ENCODE results near the gene C1orf56.

C1orf56 gene

DNA sequence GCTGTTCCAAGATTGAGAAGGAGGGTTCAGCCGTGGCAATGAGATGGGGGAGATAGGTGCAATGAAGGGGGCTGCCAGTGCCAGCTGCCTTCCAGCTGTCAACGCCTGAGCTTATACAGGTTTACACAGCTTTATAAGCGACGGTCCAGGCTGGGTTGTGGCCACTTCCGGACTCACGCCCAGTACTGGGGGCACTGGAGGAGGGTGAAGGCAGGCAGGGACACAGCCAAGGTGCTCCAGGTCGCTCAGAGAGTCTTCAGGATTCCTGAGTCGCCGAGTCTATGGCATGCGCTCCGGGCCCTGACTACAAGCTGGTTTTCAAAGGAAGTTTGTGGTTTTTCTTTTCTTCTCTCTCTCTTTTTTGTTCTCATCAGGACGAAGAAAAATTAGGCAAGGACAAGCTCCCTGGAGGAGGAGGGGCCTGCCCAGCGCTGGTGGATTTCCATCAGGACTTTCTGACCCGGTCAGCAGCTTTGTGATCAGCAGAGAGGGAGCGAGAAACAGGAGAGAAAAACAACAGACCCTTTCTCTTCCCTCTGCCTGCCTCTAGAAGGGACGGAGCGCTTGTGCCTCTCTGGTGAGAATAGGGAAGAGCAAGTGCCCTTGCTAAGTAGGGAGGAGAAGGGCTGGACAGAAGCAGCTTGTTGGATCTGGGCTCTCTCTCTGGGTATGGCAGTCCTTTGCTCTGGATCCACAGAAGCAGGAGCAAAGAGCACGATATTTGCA lies 41.1 kb upstream of the C1orf56 start, which contains the start of gene MINDY1:
Gene MINDY1 (minus strand): TSS at position 576 of the 726 bp plus-strand sequence. CDS start 4,285 bp downstream, outside the sequence.
- Histone ChIP-seq H3K27me3 (no peaks in the 10 kb centered on the region), H3K27ac (peak within 1 kb of the TSS; percentile 85 to 89), H3K36me3 (peaks cover 0 to 11% (median 10%) of the 10 kb centered on the region in 3 donors), H3K4me1 (peaks cover 0 to 64% (median 53%) of the 10 kb centered on the region in 4 donors), H3K4me3 (peak within 1 kb of the TSS; percentile 70 to 89), H3K9me3 (no peaks in the 10 kb centered on the region)
- DNase-seq: peak; percentile 82 to 87
- TF ChIP-seq, protein P1, sequence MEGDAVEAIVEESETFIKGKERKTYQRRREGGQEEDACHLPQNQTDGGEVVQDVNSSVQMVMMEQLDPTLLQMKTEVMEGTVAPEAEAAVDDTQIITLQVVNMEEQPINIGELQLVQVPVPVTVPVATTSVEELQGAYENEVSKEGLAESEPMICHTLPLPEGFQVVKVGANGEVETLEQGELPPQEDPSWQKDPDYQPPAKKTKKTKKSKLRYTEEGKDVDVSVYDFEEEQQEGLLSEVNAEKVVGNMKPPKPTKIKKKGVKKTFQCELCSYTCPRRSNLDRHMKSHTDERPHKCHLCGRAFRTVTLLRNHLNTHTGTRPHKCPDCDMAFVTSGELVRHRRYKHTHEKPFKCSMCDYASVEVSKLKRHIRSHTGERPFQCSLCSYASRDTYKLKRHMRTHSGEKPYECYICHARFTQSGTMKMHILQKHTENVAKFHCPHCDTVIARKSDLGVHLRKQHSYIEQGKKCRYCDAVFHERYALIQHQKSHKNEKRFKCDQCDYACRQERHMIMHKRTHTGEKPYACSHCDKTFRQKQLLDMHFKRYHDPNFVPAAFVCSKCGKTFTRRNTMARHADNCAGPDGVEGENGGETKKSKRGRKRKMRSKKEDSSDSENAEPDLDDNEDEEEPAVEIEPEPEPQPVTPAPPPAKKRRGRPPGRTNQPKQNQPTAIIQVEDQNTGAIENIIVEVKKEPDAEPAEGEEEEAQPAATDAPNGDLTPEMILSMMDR (IDR thresholded peaks at IDR 0.05): peak; percentile 57 to 58
- intact Hi-C loops (cut with DNase I; ENCODE audit: low total_unique reads): loop anchor here (10.0 kb wide), 1 partner anchor 452 kb away; no protein-coding TSS in a partner anchor

DNA sequence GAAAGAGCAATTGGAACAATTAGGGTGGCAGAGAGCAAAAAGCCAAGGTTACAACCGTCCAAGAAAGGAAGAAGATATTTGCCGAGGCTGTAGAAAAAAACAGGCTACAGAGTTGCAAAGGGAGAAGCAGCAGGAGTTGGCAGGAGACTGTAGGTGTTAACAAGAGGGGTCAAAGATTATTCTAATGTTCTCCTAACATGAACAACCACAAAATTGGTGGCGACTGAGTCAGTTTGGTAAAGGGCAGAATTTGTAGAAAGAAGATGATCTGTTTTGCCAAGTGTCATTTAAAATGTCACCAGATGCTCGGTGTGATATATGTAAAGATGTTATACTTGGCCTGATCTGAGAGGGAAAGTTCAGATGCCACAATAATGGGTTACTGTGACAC lies 39.7 kb upstream of the C1orf56 start:
- no peak for DNase-seq
- TF ChIP-seq, protein P1 (IDR thresholded peaks at IDR 0.05): no peak
- Histone ChIP-seq H3K9me3 (no peaks in the 10 kb centered on the region), H3K27me3 (no peaks in the 10 kb centered on the region), H3K27ac (peak overlapping the region; percentile 85 to 89), H3K4me3 (peak overlapping the region; percentile 70 to 89), H3K36me3 (peaks cover 0 to 3% (median 0%) of the 10 kb centered on the region in 3 donors), H3K4me1 (peaks cover 0 to 59% (median 55%) of the 10 kb centered on the region in 4 donors)
- intact Hi-C loops (cut with DNase I; ENCODE audit: low total_unique reads): loop anchor here (10.0 kb wide), 1 partner anchor 453 kb away; no protein-coding TSS in a partner anchor

DNA sequence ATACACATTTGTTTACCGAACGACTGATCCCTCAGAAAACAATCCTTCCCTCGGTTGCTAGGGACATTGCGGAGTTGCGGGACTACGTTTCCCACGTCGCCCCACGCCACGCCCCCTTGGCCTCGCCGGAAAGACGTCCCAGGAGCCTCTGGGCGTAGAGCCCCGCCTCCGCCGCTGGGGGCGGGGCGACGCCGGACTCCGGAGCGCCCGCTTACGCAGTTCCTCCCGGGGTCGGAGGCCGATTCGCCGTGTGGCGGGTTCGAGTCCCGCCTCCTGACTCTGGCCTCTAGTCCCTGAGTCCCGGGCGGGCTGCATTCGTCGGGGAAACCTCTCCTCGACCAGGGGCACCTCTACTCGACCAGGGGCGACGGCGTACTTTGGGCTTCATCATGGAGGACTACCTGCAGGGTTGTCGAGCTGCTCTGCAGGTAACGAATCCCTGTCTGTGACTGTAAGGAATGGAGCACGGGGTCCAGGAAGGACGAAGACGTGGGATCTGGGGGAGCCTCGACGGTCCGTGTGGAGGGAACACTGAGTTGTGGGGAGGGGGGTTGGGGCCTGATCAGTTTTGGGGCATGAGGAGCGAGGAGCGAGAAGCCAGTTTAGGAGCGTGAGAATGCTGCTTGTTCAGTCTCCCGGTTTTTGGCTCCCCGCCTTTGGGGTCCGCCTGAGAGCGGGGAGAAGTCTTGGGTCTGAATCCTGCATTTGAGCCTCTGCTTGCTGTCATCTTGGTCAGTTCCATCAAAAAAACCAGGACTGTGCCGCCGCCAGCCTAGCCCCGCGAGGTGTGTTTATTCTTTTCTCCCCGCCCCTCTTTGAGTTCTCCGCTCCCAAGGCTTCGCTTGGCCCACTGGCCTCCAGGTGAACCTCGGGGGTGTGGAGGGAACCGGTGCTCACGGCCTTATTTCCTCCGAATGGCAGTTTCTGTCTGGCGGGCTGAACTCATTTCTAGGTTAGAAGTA lies 39.0 kb upstream of the C1orf56 start, which contains the start of gene PRUNE1:
Gene PRUNE1 (plus strand): TSS at position 206 of the 962 bp plus-strand sequence. CDS start 184 bp downstream, at position 390.
- Histone ChIP-seq H3K36me3 (peaks cover 0 to 10% (median 0%) of the 10 kb centered on the region in 3 donors), H3K27me3 (no peaks in the 10 kb centered on the region), H3K27ac (peak within 1 kb of the TSS; percentile 85 to 89), H3K4me3 (peak within 1 kb of the TSS; percentile 70 to 89), H3K4me1 (peaks cover 0 to 61% (median 51%) of the 10 kb centered on the region in 4 donors), H3K9me3 (no peaks in the 10 kb centered on the region)
- TF ChIP-seq, protein P1 (IDR thresholded peaks at IDR 0.05): peak in 1 of 2 experiments; percentile 17
- intact Hi-C loops (cut with DNase I; ENCODE audit: low total_unique reads): loop anchor here (10.0 kb wide), 1 partner anchor 454 kb away; no protein-coding TSS in a partner anchor
- DNase-seq: peak; percentile 94 to 98

- no peaks in the 10 kb centered on the region for H3K27me3 ChIP-seq
- TF ChIP-seq, protein P1 (IDR thresholded peaks at IDR 0.05): no peak
- peak overlapping the region; percentile 70 to 89 for H3K4me3 ChIP-seq
- H3K27ac ChIP-seq: peak overlapping the region; percentile 85 to 89
- H3K36me3 ChIP-seq: peaks cover 0 to 11% (median 0%) of the 10 kb centered on the region in 3 donors
- H3K4me1 ChIP-seq: peaks cover 0 to 56% (median 45%) of the 10 kb centered on the region in 4 donors
- DNase-seq: no peak
- H3K9me3 ChIP-seq: no peaks in the 10 kb centered on the region
- intact Hi-C loops (cut with DNase I; ENCODE audit: low total_unique reads): loop anchor here (10.0 kb wide), 1 partner anchor 454 kb away; no protein-coding TSS in a partner anchor
Observed at GRCh38 chr1:151009206-151009587, 38.4 kb upstream of the C1orf56 start.

Measured in tibial artery (tissue), 4 donors.